Measurements from ENCODE around the gene DOC2A.
A peak's percentile ranks its signal among the peaks of the same experiment; 100 is the strongest.
"Not testable (repeated sequence)": the region's sequence is repeated elsewhere in the genome, so short reads cannot be mapped to it uniquely, and the experiment has no call there.

DOC2A gene

GRCh38 chr16:30026449-30026848, 15.6 kb upstream of the DOC2A start:
- DNase-seq: no peak

- DNase-seq: no peak
Measured at GRCh38 chr16:30025574-30025973, 14.7 kb upstream of the DOC2A start.

DNA sequence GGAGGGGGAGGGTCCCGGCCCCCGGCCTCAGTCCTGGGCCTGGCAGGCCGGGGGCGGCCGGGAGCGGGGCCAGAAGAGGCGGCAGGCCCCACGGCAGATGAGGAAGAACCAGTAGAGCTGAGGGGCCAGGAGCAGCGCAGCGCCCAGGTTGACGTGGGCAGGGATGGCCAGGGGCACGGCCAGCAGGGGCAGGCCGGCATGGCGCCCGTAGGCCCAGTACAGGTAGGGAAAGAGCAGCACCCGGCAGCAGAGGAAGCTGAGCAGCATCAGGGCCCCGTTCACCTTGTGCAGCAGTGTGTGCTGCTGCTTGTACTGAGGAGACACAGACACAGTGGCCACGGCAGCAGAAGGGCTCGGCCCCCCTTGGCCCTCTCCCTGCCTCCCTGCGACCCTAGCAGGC, 14.3 kb upstream of the DOC2A start:
- no peak for DNase-seq

GRCh38 chr16:30024451-30024850, 13.6 kb upstream of the DOC2A start:
- no peak for DNase-seq

- no peak for DNase-seq
Measured at GRCh38 chr16:30023586-30023985, 12.8 kb upstream of the DOC2A start.

DNA sequence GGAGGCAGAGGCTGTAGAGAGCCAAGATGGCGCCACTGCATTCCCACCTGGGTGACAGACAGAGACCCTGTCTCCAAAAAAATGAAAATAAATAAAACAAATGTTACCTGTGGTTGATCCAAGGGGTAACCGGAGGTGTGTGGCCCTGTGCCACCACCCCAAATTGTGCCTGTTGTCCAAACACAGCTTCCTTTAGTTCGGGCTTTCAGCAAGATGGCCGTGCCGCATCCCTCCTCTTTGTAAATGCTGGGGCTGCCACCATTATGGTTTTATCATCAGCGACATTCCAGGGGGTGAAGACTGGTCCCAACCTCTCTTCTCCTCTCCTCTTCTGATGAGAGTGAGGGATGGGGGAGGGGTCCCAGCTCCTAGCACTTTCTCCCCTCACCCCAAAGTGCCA, 12.1 kb upstream of the DOC2A start, which contains the start of gene C16orf92:
Gene C16orf92, plus strand, starts transcription at position 312 of the 400 bp plus-strand sequence. CDS start 143 bp downstream, outside the sequence.
- no peak for DNase-seq

DNA sequence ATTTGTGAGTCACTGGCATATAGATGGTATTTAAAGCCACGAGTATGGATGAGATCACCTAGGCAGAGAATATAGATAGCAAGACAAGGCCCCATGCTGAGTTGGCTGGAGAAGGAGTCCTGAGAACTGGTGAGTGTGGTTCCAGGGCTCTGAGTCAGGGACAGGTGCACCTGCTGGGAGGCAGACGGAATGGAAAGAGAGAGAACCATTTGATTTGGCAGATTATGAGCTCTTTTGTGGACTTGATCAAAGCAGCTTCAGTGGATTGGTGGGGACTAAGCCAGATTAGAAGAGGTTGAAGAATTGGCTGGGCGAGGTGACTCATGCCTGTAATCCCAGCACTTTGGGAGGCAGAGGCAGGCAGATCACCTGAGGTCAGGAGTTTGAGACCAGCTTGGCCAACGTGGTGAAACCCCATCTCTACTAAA, 7.9 kb upstream of the DOC2A start:
- DNase-seq: no peak

GRCh38 chr16:30017937-30018336, 7.1 kb upstream of the DOC2A start:
- DNase-seq: not testable (repeated sequence)

DNA sequence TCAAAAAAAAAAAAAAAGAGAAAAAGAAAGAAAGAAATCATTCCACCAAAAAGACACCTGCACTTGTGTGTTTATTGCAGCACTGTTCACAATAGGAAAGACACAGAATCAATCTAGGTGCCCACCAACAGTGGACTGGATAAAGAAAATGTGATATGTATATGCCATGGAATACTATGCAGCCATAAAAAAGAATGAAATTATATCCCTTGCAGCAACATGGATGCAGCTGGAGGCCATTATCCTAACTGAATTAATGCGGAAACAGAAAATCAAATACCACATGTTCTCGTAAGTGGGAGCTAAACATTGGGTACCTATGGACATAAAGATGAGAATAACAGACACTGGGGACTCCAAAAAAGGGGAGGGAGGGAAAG, 6.4 kb upstream of the DOC2A start:
- DNase-seq: no peak

- DNase-seq: no peak
Measured at GRCh38 chr16:30016555-30017276, 5.9 kb upstream of the DOC2A start.

GRCh38 chr16:30015450-30015849, 4.6 kb upstream of the DOC2A start:
- DNase-seq: not testable (repeated sequence)

GRCh38 chr16:30012598-30012997, 1.8 kb upstream of the DOC2A start:
- not testable (repeated sequence) for DNase-seq

GRCh38 chr16:30011714-30012504, 1.1 kb upstream of the DOC2A start:
- no peak for DNase-seq

DNA sequence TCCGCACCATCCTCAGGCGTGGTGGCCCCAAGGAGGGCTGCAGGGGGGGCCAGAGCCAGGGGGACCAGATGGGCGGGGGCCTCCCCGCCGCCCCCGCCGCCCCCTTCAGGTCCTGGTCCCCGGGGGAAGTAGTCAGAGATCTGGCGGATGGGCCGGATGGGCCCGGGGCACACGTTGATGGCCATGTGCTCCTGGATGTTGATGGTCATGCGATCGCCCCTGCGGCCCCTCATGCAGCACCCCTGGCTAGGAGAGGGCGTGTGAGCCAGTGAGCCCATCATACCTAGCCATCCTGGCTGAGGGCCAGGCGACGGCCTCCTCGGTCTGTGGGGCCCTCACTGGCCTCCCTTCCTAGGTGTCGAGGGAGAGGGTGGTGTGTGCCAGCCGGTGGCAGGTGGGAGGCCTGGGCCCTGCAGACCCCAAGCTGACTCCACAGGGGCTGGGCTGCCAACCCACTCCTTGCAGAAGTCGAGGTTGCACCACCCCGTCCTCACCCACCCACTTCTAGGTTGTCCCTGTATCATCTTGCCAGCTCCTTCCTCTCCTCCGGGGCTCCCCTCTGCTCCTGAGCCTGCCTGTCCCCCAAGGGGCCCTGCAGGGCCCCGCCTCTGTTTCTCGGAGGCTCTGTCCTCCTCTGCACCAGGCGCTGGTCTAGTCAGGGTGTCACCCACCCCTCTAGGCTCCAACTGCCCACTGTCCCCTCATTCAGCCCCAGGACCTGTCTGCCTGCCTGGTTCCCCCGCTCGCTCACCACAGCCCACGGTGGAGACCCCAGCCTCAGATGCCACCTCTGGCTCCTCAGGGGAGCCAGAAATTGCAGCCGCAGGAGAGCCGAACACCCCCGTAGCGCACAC, 610 bp downstream of the DOC2A start:
- no peak for DNase-seq

DNA sequence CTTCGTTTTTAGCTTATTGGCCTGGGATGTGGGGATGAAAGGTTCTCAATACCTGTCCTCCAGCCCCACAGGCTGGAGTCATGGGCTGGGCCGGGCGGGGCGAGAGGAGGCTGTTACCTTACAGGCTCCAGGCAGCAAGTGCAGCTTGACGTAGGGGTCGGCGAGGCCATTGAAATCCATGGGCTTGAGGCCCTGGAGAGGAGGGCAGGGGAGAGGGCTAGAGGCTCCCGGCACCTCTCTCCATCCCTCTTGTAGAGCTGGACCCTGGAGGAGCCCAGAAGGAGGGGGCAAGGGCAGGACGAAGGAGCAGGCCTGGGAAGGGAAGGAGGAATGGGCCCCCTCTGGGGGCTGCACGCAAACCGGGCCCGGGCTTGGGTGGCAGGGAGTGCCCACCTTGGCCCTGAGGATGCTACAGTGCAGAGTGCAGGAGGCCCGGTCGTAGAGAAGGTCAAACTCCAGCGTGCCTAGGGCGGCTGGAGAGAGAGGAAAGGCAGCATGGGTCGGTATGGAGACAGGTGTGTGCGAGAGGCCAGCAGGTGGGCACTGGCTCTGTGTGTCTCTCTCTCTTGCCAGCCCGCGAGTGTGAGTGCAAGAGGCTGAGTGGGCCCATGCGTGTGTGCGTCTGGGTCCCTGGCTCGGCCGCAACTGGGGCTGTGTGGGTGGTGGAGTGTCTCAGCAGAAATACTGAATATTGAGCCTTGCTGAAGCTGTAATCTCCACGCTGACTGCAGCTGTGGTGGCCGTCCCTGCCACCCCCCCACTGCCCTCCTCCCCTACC, 1.6 kb downstream of the DOC2A start:
- no peak for DNase-seq

DNA sequence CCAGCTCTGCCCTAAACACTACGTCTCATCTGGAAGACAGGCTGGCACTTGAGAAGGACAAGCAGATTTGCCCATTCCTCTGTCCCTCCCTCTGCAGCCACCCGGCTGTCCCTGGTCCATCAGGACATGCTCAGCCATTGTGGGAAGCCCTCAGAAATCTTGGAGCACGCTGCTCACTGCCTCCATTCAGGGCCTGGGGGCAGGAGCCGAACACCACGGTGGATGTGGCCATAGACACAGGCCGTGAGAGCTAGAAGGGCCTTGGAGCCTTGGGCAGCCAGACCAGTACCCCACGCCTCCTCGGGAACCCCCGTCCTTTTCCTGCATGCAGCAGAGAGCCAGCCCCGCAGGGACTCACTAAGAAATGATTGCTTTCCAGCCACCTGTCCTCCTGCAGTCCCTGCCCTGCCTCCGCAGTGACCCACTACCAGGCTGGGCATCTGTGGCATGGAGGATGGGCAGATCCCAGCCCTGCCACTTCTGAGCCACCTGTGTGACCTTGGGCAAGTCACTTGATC, 3.4 kb downstream of the DOC2A start:
- DNase-seq: no peak

GRCh38 chr16:30006659-30007377, 4.0 kb downstream of the DOC2A start:
- no peak for DNase-seq

GRCh38 chr16:30006095-30006473, 4.7 kb downstream of the DOC2A start:
- DNase-seq: no peak

- peak; percentile 44 for DNase-seq
Measured at GRCh38 chr16:30005341-30006094, 5.3 kb downstream of the DOC2A start.

GRCh38 chr16:30004811-30005242, 6.0 kb downstream of the DOC2A start:
- no peak for DNase-seq

DNA sequence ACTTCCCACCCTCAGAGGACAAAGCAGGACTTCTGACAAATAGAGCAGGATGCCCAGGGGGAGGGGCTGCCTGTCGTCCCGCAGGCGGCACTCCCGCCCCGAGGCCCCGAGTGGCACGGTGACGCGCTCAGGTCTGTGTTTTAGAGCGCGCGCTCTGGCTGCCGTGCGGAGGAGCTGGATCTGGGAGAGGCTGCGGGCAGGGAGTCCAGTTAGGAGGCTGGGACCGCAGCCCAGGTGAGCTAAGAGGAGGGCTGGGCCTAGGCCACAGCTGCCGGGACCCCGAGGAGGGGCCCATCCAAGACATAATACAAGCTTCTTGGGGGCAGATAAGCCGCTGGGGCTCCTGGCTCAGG, 6.4 kb downstream of the DOC2A start:
- DNase-seq: no peak

Measured in CD4-positive, alpha-beta T cell treated with Interleukin-15 for 1 hour (primary cell).